Effector memory CD8-positive, alpha-beta T cell (primary cell): ENCODE measurements around the gene CRYBB3.

Experiments
- ATAC-seq: fragments of 150-1000 bp; cut with Tn5 transposase; replicated peaks from 2 replicates; pipeline ENCODE4 v1.10.0; 2021; ENCODE audit warnings: mild to moderate bottlenecking, moderate library complexity
- DNase-seq, 3 experiments: peaks; one replicate each; pipeline ENCODE4 v3.0.0; 2021
- H3K27ac Mint-ChIP-seq, 2 donors: one replicate each; pipeline ENCODE4 v1.8.0; 2022; ENCODE audit warnings: mild to moderate bottlenecking in 2 of 2, mixed read lengths in 2 of 2, moderate library complexity in 2 of 2
- H3K27me3 Mint-ChIP-seq, 2 donors: one replicate each; pipeline ENCODE4 v1.8.0; 2022; ENCODE audit warnings: mixed read lengths in 2 of 2
- H3K36me3 Mint-ChIP-seq: one replicate; pipeline ENCODE4 v1.8.0; 2022; ENCODE audit warnings: mild to moderate bottlenecking, moderate library complexity, mixed read lengths; ENCODE audit not compliant: insufficient read depth
- H3K4me1 Mint-ChIP-seq, 2 donors: one replicate each; pipeline ENCODE4 v1.8.0; 2022; ENCODE audit warnings: low read depth in 2 of 2, mixed read lengths in 2 of 2
- H3K4me3 Mint-ChIP-seq, 2 donors: one replicate each; pipeline ENCODE4 v1.8.0; 2022; ENCODE audit warnings: mild to moderate bottlenecking in 2 of 2, mixed read lengths in 2 of 2, moderate library complexity in 2 of 2
- H3K9me3 Mint-ChIP-seq, 2 donors: one replicate each; pipeline ENCODE4 v1.8.0; 2022; ENCODE audit warnings: mixed read lengths in 2 of 2
- total RNA-seq, 9 experiments: gene quantifications; one replicate each; lab custom pipeline; 2026; lab: John Stamatoyannopoulos, UW

Gene CRYBB3
- total RNA-seq, result 0 to 3.3 (median 0.12) reads per million in 9 experiments

- H3K36me3 Mint-ChIP-seq, result peaks cover 6% of the 10 kb centered on the region
- H3K27ac Mint-ChIP-seq, result peak within 1 kb of the TSS in 1 of 2 donors; percentile 87
- no peak for DNase-seq
- no peak for ATAC-seq
- H3K27me3 Mint-ChIP-seq, result no peaks in the 10 kb centered on the region
- H3K4me3 Mint-ChIP-seq, result no peak within 1 kb of the TSS
- no peaks in the 10 kb centered on the region for H3K9me3 Mint-ChIP-seq
- H3K4me1 Mint-ChIP-seq, result no peaks in the 10 kb centered on the region
Measured at GRCh38 chr22:25199731-25200520, at the start of gene CRYBB3. Gene CRYBB3 (plus strand): TSS chr22:25199858. CDS start chr22:25201397, 1,539 bp downstream.

GRCh38 chr22:25153961-25154666, 45.5 kb upstream of the CRYBB3 start:
- peaks cover 3 to 30% of the 10 kb centered on the region in 2 donors for H3K4me1 Mint-ChIP-seq
- ATAC-seq, result no peak
- no peaks in the 10 kb centered on the region for H3K27me3 Mint-ChIP-seq
- no peak overlapping the region for H3K4me3 Mint-ChIP-seq
- no peaks in the 10 kb centered on the region for H3K36me3 Mint-ChIP-seq
- no peak overlapping the region for H3K27ac Mint-ChIP-seq
- H3K9me3 Mint-ChIP-seq, result no peaks in the 10 kb centered on the region
- DNase-seq, result no peak

GRCh38 chr22:25154667-25154999, 45.0 kb upstream of the CRYBB3 start:
- no peaks in the 10 kb centered on the region for H3K9me3 Mint-ChIP-seq
- H3K36me3 Mint-ChIP-seq, result no peaks in the 10 kb centered on the region
- ATAC-seq (no peak), DNase-seq (no peak)
- H3K27ac Mint-ChIP-seq, result no peak overlapping the region
- H3K4me1 Mint-ChIP-seq, result peaks cover 0 to 31% of the 10 kb centered on the region in 2 donors
- H3K27me3 Mint-ChIP-seq, result no peaks in the 10 kb centered on the region
- no peak overlapping the region for H3K4me3 Mint-ChIP-seq

- H3K4me1 Mint-ChIP-seq, result peaks cover 3 to 28% of the 10 kb centered on the region in 2 donors
- no peak overlapping the region for H3K27ac Mint-ChIP-seq
- DNase-seq (no peak), ATAC-seq (no peak)
- no peaks in the 10 kb centered on the region for H3K36me3 Mint-ChIP-seq
- H3K9me3 Mint-ChIP-seq, result no peaks in the 10 kb centered on the region
- no peak overlapping the region for H3K4me3 Mint-ChIP-seq
- H3K27me3 Mint-ChIP-seq, result no peaks in the 10 kb centered on the region
Measured at GRCh38 chr22:25156736-25157135, 42.9 kb upstream of the CRYBB3 start.

- ATAC-seq, result no peak
- Mint-ChIP-seq H3K36me3 (no peaks in the 10 kb centered on the region), H3K4me1 (peaks cover 3 to 33% of the 10 kb centered on the region in 2 donors), H3K27ac (peak overlapping the region in 1 of 2 donors; percentile 79), H3K4me3 (no peak overlapping the region), H3K27me3 (no peaks in the 10 kb centered on the region), H3K9me3 (no peaks in the 10 kb centered on the region)
- peak in 1 of 3 experiments; percentile 7 for DNase-seq
Measured at GRCh38 chr22:25159028-25159427, 40.6 kb upstream of the CRYBB3 start.

- DNase-seq, result no peak
- no peak for ATAC-seq
- peaks cover 3 to 35% of the 10 kb centered on the region in 2 donors for H3K4me1 Mint-ChIP-seq
- no peaks in the 10 kb centered on the region for H3K36me3 Mint-ChIP-seq
- peak overlapping the region in 1 of 2 donors; percentile 36 for H3K27ac Mint-ChIP-seq
- no peaks in the 10 kb centered on the region for H3K9me3 Mint-ChIP-seq
- no peaks in the 10 kb centered on the region for H3K27me3 Mint-ChIP-seq
- H3K4me3 Mint-ChIP-seq, result no peak overlapping the region
Measured at GRCh38 chr22:25160120-25160996, 39.3 kb upstream of the CRYBB3 start.

GRCh38 chr22:25161017-25161915, 38.4 kb upstream of the CRYBB3 start:
- DNase-seq (no peak), ATAC-seq (no peak)
- Mint-ChIP-seq H3K4me3 (no peak overlapping the region), H3K36me3 (no peaks in the 10 kb centered on the region), H3K27ac (peak overlapping the region in 1 of 2 donors; percentile 36), H3K4me1 (peaks cover 3 to 36% of the 10 kb centered on the region in 2 donors), H3K27me3 (peaks cover 0 to 6% of the 10 kb centered on the region in 2 donors), H3K9me3 (no peaks in the 10 kb centered on the region)

GRCh38 chr22:25161916-25162530, 37.6 kb upstream of the CRYBB3 start:
- Mint-ChIP-seq H3K27ac (peak overlapping the region; percentile 20 to 31), H3K9me3 (no peaks in the 10 kb centered on the region), H3K4me1 (peaks cover 3 to 33% of the 10 kb centered on the region in 2 donors)

GRCh38 chr22:25162561-25162960, 37.1 kb upstream of the CRYBB3 start:
- H3K27me3 Mint-ChIP-seq, result peaks cover 0 to 6% of the 10 kb centered on the region in 2 donors
- ATAC-seq (no peak), DNase-seq (no peak)
- H3K9me3 Mint-ChIP-seq, result no peaks in the 10 kb centered on the region
- peak overlapping the region; percentile 20 to 31 for H3K27ac Mint-ChIP-seq
- no peak overlapping the region for H3K4me3 Mint-ChIP-seq
- peaks cover 3 to 28% of the 10 kb centered on the region in 2 donors for H3K4me1 Mint-ChIP-seq
- no peaks in the 10 kb centered on the region for H3K36me3 Mint-ChIP-seq

More at GRCh38 chr22:25161916-25162530, 37.6 kb upstream of the CRYBB3 start:
- DNase-seq (no peak), ATAC-seq (no peak)
- Mint-ChIP-seq H3K4me3 (no peak overlapping the region), H3K36me3 (no peaks in the 10 kb centered on the region), H3K27me3 (peaks cover 0 to 6% of the 10 kb centered on the region in 2 donors)

GRCh38 chr22:25165785-25166184, 33.9 kb upstream of the CRYBB3 start:
- DNase-seq (no peak), ATAC-seq (no peak)
- H3K4me3 Mint-ChIP-seq, result no peak overlapping the region
- no peak overlapping the region for H3K27ac Mint-ChIP-seq
- H3K36me3 Mint-ChIP-seq, result peaks cover 5% of the 10 kb centered on the region
- no peaks in the 10 kb centered on the region for H3K9me3 Mint-ChIP-seq
- peaks cover 3 to 14% of the 10 kb centered on the region in 2 donors for H3K4me1 Mint-ChIP-seq
- H3K27me3 Mint-ChIP-seq, result peaks cover 0 to 6% of the 10 kb centered on the region in 2 donors

- DNase-seq (no peak), ATAC-seq (no peak)
- H3K27ac Mint-ChIP-seq, result no peak overlapping the region
- peaks cover 0 to 14% of the 10 kb centered on the region in 2 donors for H3K4me1 Mint-ChIP-seq
- no peaks in the 10 kb centered on the region for H3K9me3 Mint-ChIP-seq
- H3K27me3 Mint-ChIP-seq, result peaks cover 0 to 6% of the 10 kb centered on the region in 2 donors
- H3K36me3 Mint-ChIP-seq, result peaks cover 8% of the 10 kb centered on the region
- no peak overlapping the region for H3K4me3 Mint-ChIP-seq
Measured at GRCh38 chr22:25166266-25167040, 33.2 kb upstream of the CRYBB3 start.
